KMS-11 (cell line): ENCODE data around the gene MEF2A.

Source experiments
- H2AFZ ChIP-seq: fragments of 200-600 bp; sonication (generic); 2 replicates; pipeline ENCODE4 v1.6.1; 2016; ENCODE audit warnings: antibody characterized with exemption, mixed run types, low read depth
- H3K27ac ChIP-seq: fragments of 200-600 bp; sonication (generic); 2 replicates; pipeline ENCODE4 v1.6.1; 2016; ENCODE audit warnings: mild to moderate bottlenecking, mixed run types
- H3K27me3 ChIP-seq: fragments of 200-600 bp; sonication (generic); 2 replicates; pipeline ENCODE4 v1.6.1; 2017; ENCODE audit warnings: mild to moderate bottlenecking, low read depth, mixed run types, moderate library complexity; ENCODE audit not compliant: insufficient read depth
- H3K36me3 ChIP-seq: fragments of 200-600 bp; sonication (generic); 2 replicates; pipeline ENCODE4 v1.6.1; 2017; ENCODE audit warnings: mild to moderate bottlenecking, mixed run types; ENCODE audit not compliant: insufficient read depth
- H3K4me1 ChIP-seq: fragments of 200-600 bp; sonication (generic); 2 replicates; pipeline ENCODE4 v1.6.1; 2016; ENCODE audit warnings: mild to moderate bottlenecking, low read depth, mixed run types; ENCODE audit not compliant: poor library complexity, severe bottlenecking
- H3K4me2 ChIP-seq: fragments of 200-600 bp; sonication (generic); 2 replicates; pipeline ENCODE4 v1.7.0; 2016; ENCODE audit warnings: mild to moderate bottlenecking, mixed run types
- H3K4me3 ChIP-seq: fragments of 200-600 bp; sonication (generic); IDR thresholded peaks from 2 replicates; pipeline ENCODE4 v1.6.1; 2017; ENCODE audit warnings: low read depth, low read length, mixed read lengths; ENCODE audit not compliant: insufficient read depth
- H3K79me2 ChIP-seq: fragments of 200-600 bp; sonication (generic); 2 replicates; pipeline ENCODE4 v1.6.1; 2016; ENCODE audit warnings: low read depth, mixed run types; ENCODE audit not compliant: insufficient read depth
- H3K9ac ChIP-seq: fragments of 200-600 bp; sonication (generic); 2 replicates; pipeline ENCODE4 v1.6.1; 2016; ENCODE audit warnings: mild to moderate bottlenecking, mixed run types
- H4K20me1 ChIP-seq: fragments of 200-600 bp; sonication (generic); 2 replicates; pipeline ENCODE4 v1.6.1; 2016; ENCODE audit warnings: mild to moderate bottlenecking, mixed run types; ENCODE audit not compliant: insufficient read depth
- CTCF ChIP-seq: fragments of 200-600 bp; sonication (generic); conservative IDR thresholded peaks from 2 replicates; pipeline ENCODE4 v1.6.1; 2017; ENCODE audit warnings: low read depth, mild to moderate bottlenecking, antibody characterized with exemption, low read length, moderate library complexity, mixed read lengths

The MEF2A gene

GRCh38 chr15:99681990-99682389 is 116.2 kb downstream of the MEF2A start:
- Histone ChIP-seq H2AFZ (no peak overlapping the region), H3K4me1 (peaks cover 38% of the 10 kb centered on the region), H3K79me2 (no peaks in the 10 kb centered on the region), H3K27ac (no peak overlapping the region), H3K9ac (no peak overlapping the region), H3K36me3 (no peaks in the 10 kb centered on the region), H4K20me1 (no peaks in the 10 kb centered on the region), H3K4me3 (no peak overlapping the region), H3K4me2 (no peak overlapping the region), H3K27me3 (no peaks in the 10 kb centered on the region)
- no peak for TF ChIP-seq CTCF

- Histone ChIP-seq H3K4me1 (peaks cover 34% of the 10 kb centered on the region), H4K20me1 (no peaks in the 10 kb centered on the region), H3K27ac (no peak overlapping the region), H3K36me3 (no peaks in the 10 kb centered on the region), H3K9ac (no peak overlapping the region), H2AFZ (no peak overlapping the region), H3K79me2 (no peaks in the 10 kb centered on the region), H3K27me3 (no peaks in the 10 kb centered on the region), H3K4me3 (no peak overlapping the region), H3K4me2 (no peak overlapping the region)
- TF ChIP-seq CTCF = no peak
Measured at GRCh38 chr15:99682455-99682854, 116.7 kb downstream of the MEF2A start.

- no peaks in the 10 kb centered on the region for H3K36me3 ChIP-seq
- H3K27me3 ChIP-seq = no peaks in the 10 kb centered on the region
- H3K27ac ChIP-seq = no peak overlapping the region
- H3K4me2 ChIP-seq = no peak overlapping the region
- peaks cover 27% of the 10 kb centered on the region for H3K4me1 ChIP-seq
- H3K79me2 ChIP-seq = no peaks in the 10 kb centered on the region
- H2AFZ ChIP-seq = no peak overlapping the region
- no peaks in the 10 kb centered on the region for H4K20me1 ChIP-seq
- H3K4me3 ChIP-seq = no peak overlapping the region
- H3K9ac ChIP-seq = no peak overlapping the region
- no peak for TF ChIP-seq CTCF
Measured at GRCh38 chr15:99683000-99683670, 117.4 kb downstream of the MEF2A start.

GRCh38 chr15:99686290-99686689 is 120.5 kb downstream of the MEF2A start:
- H3K79me2 ChIP-seq = no peaks in the 10 kb centered on the region

More at GRCh38 chr15:99686290-99686689, 120.5 kb downstream of the MEF2A start:
- no peak overlapping the region for H3K4me2 ChIP-seq
- H3K27me3 ChIP-seq = no peaks in the 10 kb centered on the region
- H3K36me3 ChIP-seq = no peaks in the 10 kb centered on the region
- TF ChIP-seq CTCF = no peak
- H4K20me1 ChIP-seq = no peaks in the 10 kb centered on the region
- no peak overlapping the region for H3K4me3 ChIP-seq
- H3K4me1 ChIP-seq = peaks cover 11% of the 10 kb centered on the region
- H2AFZ ChIP-seq = no peak overlapping the region
- no peak overlapping the region for H3K9ac ChIP-seq
- no peak overlapping the region for H3K27ac ChIP-seq
